T-helper 2 cell treated with Interferon-gamma antibody and Interleukin-4, amounts not matched to agents 100 ng/mL and 5 ng/mL, for 36 hours (primary cell): Measurements from ENCODE around the gene RALGDS. TPM values are rescaled to one million over a fixed set of nuclear protein-coding genes. Genes with fewer than 3 reads are reported as not detected.

ENCODE experiments used
- intact Hi-C: fragments of 100-400 bp; cut with micrococcal nuclease; formaldehyde crosslinking; loops from one replicate; pipeline ENCODE4 v1.15.1; 2023
- total RNA-seq: library from RNA; stranded (reverse); gene quantifications from 2 replicates; pipeline ENCODE4 v1.2.3, GENCODE V29; 2022

Gene RALGDS
- total RNA-seq, 1 donor from 2014 or later, result 65.7 TPM

DNA sequence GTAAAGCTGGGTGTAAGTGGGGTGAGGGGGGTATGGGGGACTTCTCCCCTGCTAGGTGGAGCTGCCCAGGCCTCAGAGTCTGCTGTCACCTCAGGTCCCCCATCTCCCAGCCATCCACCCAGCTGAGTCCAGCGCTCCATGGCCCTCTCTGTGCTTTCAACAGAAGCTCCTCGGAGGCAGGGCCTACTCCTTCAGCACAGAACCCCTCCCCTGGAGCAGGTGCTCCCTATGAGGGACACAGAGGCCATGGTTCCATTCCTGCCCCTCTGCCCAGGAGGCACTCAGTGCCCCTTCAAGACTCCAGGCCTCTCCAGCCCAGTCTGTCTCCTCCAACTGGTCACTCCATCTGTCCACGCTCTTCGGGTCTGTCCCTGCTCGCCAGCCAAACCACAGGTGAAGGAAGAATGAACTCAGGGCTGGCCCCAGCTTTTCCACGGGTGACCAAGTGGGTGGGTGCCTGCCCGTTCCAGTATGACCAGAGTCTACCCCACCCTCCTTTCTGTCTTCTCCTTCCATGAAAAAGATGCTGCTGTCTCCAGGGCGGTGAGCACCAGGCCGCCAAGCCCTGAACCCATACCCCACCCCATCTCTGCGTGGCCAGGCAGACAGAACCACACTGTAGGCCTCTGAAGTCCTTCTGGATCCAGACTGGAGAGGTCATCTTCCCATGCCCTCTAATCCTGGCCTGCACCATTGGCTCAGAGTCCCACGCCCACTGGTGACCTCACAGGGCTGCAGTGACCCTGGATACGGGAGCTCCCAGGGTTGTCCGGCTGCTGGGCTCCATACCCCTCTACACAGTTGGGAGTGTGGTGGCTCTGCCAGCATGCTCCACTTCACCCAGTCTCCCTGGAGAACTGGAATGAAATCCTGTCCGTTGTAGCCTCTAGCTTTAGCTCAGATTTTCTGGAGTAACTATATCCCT is 30.8 kb upstream of the RALGDS start:
- intact Hi-C loops, result no loop called here

DNA sequence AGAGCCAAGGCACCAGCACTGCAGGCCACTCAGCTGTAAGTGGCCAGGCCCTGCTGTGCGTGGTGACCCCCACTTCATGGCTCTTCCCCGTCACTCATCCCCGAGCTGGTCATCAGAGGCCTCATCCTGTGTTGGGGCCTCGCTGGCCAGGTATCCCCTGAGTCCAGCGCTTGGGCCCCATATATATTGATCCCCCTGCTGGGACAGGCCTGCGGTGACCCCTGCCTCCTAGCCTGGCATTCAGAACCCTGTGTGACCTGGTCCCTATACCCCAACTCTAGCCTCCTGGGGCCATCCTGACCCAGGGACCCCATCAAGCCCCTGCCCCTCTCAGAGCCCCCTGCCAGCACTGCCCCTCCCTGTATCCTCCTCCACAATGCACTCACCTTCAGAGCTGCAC is 30.0 kb upstream of the RALGDS start:
- intact Hi-C loops, result no loop called here

DNA sequence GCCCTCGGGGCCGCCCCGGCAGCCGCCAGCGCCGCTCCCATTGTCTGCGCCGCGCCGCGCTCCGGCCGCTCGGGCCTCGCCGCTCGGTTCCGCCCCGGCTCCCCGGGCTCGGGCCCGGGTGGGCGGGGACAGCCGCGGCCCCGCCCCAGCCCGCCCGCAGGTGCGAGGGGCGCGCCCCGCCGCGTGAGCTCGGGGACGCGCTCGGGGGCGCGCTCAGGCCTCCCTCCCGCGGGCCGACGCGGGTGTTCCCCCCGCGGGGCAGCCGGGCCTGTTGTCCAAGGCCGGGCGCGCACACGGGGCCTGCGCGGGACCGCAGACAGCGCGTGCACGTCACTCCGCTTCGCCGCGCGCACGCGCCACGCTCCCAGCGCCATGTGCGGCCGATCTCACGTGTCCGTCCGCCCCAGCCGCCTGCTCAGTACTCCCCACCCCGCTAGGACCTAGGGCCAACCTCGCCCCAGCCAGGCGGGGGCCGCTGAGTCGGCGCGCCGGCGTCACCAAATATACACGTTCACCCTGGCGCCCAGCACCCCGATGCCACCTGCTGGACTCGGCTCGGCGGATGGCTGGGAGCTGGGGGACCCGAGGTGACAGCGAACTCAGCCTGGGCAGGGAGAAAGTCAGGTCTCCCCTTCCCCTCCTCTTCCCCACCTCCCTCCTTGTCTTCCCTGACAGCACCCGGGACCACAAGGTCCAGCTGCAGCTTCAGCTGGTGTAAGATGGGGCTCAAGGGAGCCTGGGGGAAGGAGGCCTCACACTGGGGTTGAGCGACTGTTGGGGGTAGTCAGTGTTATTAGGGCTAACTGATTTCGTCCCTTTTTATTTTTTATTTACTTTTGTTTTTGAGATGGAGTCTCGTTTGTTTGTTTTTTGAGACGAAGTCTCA is 28.3 kb upstream of the RALGDS start:
- intact Hi-C loops, result loop anchor here (5.0 kb wide), 1 partner anchor 172 kb away; the partner anchor contains the start of gene GFI1B

DNA sequence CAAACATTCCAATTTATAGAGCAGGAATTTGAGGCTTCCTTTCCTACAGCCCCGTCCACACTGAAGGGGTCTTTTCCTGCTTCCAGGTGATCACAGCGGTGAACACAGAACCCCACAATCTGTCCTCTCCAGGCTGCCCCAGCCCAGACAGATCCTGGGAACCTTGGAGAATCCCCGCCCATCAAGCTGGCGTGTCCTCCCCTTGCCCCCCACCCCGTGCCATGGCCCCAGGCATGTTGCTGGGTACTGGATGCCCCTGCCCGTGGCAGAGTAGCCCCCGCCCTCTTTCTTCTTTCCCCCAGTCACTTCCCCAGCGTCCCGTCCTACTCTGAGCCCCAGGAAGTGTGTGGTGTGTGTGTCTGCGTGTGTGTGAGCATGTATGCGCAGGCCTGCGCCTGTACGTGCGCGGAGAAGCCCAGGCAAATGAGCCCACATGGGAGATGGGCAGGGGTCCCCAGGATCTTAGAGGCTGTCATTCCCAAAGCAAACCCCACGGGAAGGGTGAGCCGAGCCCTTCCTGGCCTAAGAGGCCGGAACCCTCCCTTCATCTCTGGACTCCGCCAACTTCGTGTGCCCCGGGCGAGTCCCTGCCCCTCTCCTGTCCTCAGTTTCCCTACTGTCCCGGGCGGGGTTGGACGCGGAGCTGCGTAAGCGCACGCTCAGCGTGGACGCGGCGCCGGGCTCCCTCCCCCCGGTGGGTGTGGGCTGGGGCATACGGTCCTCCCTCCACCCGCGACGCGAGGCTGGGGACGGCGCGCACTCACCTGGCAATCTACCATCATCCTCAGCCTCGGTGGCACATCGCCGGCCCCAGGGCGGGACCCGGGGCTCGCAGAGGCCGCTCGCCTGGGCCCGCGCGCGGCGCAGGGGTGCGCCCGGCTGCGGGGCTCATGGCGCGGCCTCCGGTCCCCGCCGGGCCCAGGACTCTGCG is 27.4 kb upstream of the RALGDS start:
- intact Hi-C loops, result loop anchor here (1.0 to 5.0 kb wide), 2 partner anchors 27 to 171 kb away; partner anchors contain the start of genes GFI1B and RALGDS

DNA sequence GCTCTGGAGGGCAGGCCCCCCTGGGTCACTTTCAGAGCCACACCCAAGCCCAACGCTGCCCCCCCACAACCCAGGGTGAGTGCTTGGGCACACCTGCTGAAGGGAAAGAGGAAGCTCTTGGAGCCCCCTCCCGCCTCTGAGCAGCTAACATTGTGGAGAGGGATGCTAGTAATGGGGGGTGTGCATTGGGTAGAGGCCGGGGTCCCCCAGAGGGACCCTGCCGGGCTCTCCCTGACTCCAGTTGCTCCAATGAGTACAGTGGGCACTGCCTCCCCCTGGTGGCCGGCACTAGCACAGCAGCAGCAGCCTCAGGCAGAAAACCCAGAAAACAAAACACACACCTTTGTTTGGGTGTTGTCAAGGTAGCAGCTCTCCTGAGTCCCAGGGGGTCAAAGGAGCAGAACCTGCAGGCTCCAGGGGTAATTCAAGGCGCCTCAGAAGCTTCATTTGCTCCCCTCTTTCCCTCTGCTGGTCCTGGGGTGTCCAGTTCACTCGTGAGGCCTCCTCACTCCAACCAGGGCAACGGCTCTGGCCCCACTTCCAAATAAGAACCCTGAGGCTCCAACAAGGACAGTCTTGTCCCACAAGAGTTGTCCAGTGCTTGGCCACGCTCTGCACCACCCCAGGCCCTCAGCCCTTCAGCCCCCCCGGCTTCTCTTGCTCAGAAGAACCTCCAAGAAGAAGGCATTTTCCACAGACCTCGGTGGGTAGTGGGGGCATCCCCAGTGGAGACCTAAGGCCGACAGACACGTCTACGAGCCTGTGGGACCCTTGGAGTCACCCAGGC is 26.6 kb upstream of the RALGDS start:
- intact Hi-C loops, result loop anchor here (1.0 to 5.0 kb wide), 2 partner anchors 26 to 170 kb away; partner anchors contain the start of genes GFI1B and RALGDS

DNA sequence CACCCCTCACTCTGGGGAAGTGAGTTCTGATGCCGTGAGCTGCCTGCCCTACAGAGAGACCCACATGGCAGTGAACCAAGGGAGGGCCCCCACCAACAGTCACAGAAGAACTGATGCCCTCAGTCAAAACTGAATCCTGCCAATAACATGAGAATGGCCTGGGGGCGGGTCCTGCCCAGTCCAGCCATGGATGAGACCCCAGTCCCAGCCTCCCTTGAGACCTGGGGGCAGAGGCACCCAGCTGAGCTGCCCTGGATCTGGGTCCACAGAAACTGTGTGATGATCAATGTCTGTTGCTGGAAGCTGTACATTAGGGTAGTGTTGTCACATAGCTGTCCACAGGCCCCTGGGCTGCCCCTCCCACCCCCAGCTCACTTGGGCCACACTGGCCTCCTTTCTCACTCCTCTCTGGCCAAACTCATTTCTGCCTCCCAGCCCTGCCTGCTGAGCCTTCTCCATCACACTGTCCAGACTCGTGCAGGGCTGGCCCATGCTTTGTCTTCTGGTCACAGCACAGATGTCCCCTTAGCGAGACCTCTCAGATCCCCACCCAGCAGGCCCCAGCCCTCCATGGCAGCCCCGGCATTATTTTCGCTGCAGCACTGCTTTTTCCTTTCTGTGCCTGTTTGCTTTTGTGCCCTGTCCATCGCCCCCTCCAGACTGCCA is 25.8 kb upstream of the RALGDS start:
- intact Hi-C loops, result loop anchor here (5.0 kb wide), 1 partner anchor 170 kb away; the partner anchor contains the start of gene GFI1B

DNA sequence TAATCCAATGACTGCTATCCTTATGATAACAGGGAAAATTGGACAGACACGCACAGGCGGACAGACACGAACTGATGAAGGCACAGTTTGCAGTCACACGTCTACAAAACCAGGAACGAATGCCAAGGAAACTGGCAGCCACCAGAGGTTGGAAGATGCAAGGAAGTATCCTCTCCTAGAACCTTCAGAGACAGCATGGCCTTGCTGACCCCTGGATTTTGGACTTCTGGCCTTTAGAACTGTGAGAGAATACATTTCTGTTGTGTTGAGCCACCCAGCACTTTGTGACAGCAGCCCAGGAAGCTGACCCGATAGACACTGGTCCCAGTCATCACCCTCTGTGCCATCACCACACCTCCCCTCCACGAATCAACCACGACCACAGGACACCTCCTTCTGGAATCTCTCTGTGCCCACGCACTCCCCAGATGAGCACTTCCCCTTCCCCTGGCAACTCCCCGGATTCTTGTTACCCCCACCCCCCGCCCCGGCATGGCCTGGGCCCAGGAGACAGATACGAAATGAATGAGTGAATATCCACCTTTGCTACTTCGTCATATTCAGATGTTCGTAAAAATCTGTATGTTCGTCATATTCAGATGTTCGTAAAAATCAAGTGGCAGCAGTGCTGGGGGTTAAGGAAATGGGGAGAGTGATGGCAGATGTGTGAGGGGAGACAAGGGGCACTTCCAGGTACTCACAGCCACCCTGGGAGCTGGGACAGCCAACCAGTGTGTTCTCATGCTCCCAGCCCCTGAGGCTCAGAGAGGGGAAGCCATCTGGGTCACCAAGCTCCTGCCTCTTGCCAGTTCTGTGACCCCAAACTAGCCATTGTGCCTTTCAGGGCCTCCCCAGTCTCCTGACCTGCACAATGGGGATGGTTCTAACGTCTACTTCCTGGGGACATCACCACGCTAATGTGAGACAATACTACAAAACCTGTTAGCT is 24.1 kb upstream of the RALGDS start:
- intact Hi-C loops, result loop anchor here (1.0 to 5.0 kb wide), 6 partner anchors 12 to 168 kb away; partner anchors contain the start of genes GFI1B, GTF3C5 and RALGDS

DNA sequence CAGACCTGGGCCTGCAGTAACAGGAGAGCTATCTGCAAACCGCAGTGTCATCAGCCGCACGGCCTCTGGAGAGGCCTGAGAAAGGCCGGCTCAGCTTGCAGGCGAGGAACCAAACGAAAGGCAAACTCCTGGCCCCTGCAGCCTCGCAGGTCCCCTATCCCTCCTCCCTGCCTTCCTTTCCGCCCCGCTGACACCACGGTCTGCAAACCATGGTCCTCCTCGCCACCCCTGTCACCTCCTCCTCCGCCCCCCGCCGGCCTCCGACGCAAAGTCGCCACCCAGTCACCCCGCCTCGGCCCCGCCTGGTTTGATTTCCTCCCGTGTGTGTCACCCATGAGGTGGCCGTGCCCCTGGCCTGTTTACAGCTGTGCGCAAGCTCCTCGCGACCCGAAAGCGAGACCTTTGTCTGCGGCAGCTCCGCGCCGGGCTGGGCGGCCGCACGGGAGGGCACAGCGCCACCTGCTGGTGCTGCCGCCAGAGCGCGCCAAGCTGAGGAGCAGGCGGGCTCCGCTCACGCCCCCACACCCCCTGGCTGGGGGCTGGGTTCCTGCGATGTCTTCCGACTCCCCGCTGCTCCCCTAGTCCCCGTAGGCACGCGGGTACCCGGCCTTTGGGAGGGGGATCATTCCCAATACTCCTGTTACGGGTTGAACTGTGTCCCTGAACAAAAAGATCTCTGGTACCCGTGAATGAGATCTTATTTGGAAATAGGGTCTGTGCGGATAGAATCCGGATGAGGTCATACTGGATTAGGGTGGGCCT is 23.3 kb upstream of the RALGDS start:
- intact Hi-C loops, result loop anchor here (1.0 kb wide), 5 partner anchors 11 to 114 kb away; partner anchors contain the start of genes GTF3C5 and RALGDS

DNA sequence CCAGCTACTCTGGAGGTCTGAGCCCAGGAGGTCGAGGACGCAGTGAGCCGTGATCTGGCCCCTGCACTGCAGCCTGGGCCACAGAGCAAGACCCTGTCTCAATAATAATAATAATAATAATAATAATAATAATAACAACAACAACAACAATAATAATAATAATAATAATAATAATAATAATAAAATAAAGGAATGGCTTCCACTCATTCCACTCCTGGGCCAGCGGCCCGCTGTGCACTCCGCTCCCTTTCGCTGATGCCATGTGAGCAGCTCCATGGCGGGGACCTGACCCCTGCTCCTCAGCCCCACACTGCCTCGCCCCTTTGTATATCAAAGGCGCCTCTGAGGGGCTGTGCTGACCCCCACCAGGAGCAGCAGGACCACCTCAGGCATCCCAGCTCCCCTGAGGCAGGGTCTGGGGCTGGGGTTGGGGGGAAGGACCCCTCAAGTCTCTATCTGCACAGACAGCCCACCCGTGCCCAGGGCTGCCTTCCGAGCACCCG is 22.6 kb upstream of the RALGDS start:
- intact Hi-C loops, result loop anchor here (1.0 kb wide), 5 partner anchors 10 to 113 kb away; partner anchors contain the start of genes GTF3C5 and RALGDS

DNA sequence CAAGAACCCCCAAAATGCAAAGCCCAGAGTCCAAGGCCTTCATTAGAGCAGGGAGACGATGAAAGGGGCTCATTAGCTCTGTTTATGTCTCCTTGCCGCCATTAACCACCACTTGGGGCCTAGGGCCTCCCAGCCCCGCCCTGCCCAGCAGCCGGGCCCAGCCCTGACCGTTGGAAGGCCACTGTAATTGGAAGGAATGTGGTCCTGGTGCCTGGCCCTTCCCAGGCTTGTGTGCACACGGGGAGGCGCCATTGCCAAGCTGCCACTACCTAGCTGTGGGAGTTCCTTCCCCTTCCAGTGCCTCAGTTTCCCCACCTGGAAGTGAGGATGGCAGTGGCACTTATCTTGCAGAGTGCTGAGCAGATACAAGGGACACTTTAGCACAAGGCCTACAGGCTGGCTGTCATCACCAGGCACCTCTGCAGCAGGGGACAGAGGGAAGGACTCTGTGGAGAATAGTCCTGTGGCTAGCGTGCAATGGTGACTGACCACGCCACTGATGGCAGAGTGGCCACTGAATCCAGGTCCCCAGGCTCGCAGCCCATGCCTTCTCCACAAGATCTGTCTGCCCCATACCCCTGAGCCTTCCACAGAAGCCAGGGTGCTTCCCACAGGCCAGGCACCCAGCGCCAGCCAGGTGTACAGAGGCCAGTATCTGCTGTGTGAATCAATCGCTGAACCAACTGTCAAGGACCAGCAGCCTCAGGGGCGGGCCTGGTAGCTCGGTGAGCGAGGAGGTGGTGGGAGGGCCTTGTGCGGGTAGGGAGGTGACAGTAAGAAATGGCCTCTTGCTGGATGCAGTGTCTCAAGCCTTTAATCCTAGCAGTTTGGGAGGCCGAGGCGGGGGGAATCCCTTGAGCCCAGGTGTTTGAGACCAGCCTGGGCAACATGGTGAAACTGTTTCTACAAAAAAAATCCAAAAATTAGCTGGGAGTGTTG is 21.9 kb upstream of the RALGDS start:
- intact Hi-C loops, result no loop called here

DNA sequence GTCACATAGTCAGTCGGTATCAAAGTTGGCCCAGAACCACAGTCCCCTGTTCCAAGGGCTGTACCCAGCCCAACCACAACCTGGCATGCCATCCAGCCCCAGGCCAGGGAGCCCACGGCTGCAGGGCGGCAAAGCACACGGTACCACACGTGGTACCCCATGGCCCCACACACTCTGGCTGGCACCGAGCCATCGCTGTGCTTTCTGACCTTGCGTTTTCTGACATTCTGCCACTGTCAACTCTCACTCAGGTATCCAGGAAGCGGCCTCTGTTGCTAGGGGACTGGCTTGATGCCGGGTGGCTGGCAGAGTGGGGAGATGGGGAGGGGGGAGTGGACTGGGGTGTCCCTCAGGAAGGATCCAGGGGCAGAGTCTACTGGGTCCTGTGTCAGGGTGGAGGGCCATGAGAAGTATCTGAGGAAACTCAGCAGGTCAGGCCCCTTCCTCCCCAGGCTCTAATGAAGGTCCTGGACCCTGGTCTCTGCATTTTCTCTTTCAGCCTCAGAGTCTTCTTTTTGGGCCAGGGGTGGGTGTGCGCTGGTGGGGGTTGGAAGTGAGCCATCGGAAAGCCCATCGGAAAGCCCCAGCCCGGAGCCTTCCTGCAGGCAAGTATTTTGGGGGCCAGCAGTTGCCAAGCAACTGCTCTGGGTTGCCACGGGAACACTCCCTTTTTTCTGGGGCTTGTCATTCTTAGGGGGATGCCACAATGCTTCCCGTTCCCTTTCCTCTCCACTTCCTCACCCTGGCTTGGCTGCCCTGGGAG is 21.0 kb upstream of the RALGDS start:
- intact Hi-C loops, result no loop called here

DNA sequence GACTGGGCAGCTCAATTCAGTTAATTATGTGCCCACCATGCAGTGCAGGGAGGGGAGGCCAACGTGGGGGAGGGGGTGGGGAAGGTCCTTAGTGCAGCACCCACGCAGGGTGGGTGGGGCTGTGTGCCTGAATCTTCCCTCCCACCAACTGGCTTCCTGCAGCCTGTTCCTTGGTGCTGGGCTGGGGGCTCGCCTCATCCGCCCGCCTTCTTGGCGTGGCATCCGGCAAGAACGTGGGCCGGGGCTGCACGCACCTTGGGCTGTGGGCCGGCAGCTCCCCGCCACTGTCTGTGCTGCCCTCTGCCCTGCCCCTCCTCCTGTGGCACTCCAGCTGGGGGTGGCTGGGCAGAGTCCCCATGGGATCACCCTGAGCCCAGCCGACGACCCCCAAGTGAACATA is 19.6 kb upstream of the RALGDS start:
- intact Hi-C loops, result no loop called here

DNA sequence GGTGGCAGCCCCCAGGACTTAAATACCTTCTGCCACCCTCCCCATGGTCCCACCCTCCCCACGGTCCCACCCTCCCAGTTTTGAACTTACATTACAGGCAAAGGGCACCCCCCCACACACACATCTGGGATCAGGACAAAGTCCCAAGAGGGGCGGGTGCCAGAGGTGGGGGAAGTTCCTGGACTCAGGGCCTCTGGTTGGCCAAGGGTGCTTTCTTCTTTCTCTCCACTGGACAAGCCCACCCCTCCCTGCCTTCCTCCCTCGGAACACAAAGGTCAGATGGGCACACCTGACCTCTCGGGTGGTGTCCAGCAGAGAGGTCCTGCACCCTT is 19.1 kb upstream of the RALGDS start:
- intact Hi-C loops, result no loop called here

DNA sequence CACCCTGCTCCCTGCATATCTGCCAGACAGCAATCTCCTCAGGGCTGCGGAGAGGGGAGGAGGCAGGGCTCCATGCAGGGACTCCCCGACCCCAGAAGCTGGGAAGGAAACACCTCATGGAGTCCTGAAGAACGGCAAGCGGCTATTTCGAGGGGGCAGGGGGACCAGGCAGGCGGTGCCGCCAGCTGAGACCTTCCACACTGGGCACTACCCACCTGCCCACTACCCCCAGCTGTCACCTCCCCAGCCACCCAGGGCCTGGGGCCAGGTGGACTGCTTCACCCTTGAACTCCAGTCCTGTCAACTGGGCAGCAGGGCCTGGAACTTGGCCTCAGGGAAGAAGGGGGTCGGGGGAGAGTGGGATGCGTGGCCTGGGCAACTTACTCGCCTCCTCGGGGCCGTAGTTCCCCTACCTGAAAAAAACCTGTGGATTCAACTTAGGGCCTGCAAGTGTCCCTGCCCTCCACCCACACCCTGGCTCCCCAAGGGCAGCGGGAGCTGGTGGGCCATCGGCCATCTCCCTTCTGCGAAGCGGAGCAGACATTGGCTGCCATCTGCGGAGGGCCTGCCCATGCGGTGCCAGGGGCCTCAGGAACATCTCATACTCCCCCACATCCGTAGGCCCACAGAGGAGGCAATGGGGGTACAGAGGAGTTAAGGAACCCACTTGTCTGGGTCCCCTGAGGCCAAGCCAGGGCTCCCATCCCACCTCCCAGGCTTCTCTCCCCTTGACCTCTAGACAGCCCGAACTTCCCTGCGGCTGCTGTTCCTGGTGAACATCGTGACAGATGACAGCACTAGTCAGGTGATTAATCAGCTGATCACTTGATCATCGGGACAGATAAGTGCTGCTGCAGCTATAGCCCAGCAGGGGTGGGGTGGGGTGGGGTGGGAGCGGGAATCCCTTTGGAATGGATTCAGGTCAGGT is 18.5 kb upstream of the RALGDS start:
- intact Hi-C loops, result no loop called here
